Karpas-422 (cell line): ENCODE data around the gene CTH. TPM values are rescaled to one million over a fixed set of nuclear protein-coding genes. Genes with fewer than 3 reads are reported as not detected.
A peak's percentile ranks its signal among the peaks of the same experiment; 100 is the strongest.

Experiments used
- DNase-seq: peaks from one replicate; pipeline ENCODE4 v3.0.0-alpha.2; 2015
- H2AFZ ChIP-seq: fragments of 200-600 bp; sonication (generic); 2 replicates; pipeline ENCODE4 v1.6.1; 2014; ENCODE audit warnings: antibody characterized with exemption, low read length, mixed read lengths
- H3K27ac ChIP-seq: fragments of 200-600 bp; sonication (generic); 2 replicates; pipeline ENCODE4 v1.5.1; 2014; ENCODE audit warnings: mild to moderate bottlenecking, low read length, moderate library complexity
- H3K27me3 ChIP-seq: fragments of 200-600 bp; sonication (generic); 2 replicates; pipeline ENCODE4 v1.6.1; 2014; ENCODE audit warnings: low read length, mixed read lengths
- H3K36me3 ChIP-seq: fragments of 200-600 bp; sonication (generic); 2 replicates; pipeline ENCODE4 v1.6.1; 2014; ENCODE audit warnings: low read length, mixed read lengths; ENCODE audit not compliant: insufficient read depth
- H3K4me1 ChIP-seq: fragments of 200-600 bp; sonication (generic); 2 replicates; pipeline ENCODE4 v1.6.1; 2014; ENCODE audit warnings: mild to moderate bottlenecking, low read length, mixed read lengths
- H3K4me2 ChIP-seq: fragments of 200-600 bp; sonication (generic); 2 replicates; pipeline ENCODE4 v1.6.1; 2014; ENCODE audit warnings: low read length, low read depth, mild to moderate bottlenecking; ENCODE audit not compliant: poor library complexity, severe bottlenecking
- H3K4me3 ChIP-seq: fragments of 200-600 bp; sonication (generic); 2 replicates; pipeline ENCODE4 v1.5.1; 2014; ENCODE audit warnings: mild to moderate bottlenecking, antibody characterized with exemption, low read length, mixed read lengths
- H3K79me2 ChIP-seq: fragments of 200-600 bp; sonication (generic); 2 replicates; pipeline ENCODE4 v1.6.1; 2014; ENCODE audit warnings: mild to moderate bottlenecking, low read length, mixed read lengths
- H3K9ac ChIP-seq: fragments of 200-600 bp; sonication (generic); 2 replicates; pipeline ENCODE4 v1.6.0; 2014; ENCODE audit warnings: low read length
- H3K9me2 ChIP-seq: fragments of 200-600 bp; sonication (generic), shearing (Covaris generic); replicated peaks from 2 replicates; pipeline ENCODE4 v1.6.0; 2014; ENCODE audit warnings: mild to moderate bottlenecking, low read length, moderate library complexity; ENCODE audit not compliant: insufficient read depth
- H3K9me3 ChIP-seq: fragments of 300-700, 200-600 bp; sonication (generic); 2 replicates; pipeline ENCODE4 v1.6.1; 2014; ENCODE audit warnings: low read length, mixed read lengths
- H4K20me1 ChIP-seq: fragments of 200-600 bp; sonication (generic); 2 replicates; pipeline ENCODE4 v1.6.1; 2014; ENCODE audit warnings: mild to moderate bottlenecking, antibody characterized with exemption, low read length, low read depth; ENCODE audit not compliant: insufficient read depth
- small RNA-seq: library from RNA; depleted of rRNA; stranded (forward); fragments of <200 nt; gene quantifications from one replicate; pipeline ENCODE3, GENCODE V24; 2014
- total RNA-seq: library from RNA; depleted of rRNA; stranded (reverse); fragments of >200 nt; shearing (Covaris generic); gene quantifications from 2 replicates; pipeline ENCODE4 v1.2.3, GENCODE V29; 2014; ENCODE audit warnings: low replicate concordance; rRNA removed

CTH gene
- total RNA-seq, 1 experiment from 2014 or later: 63.3 TPM

GRCh38 chr1:70486676-70487458 is 75.8 kb downstream of the CTH start:
- H3K9me2 ChIP-seq: no peaks in the 10 kb centered on the region
- H3K79me2 ChIP-seq: no peaks in the 10 kb centered on the region
- H3K9ac ChIP-seq: no peak overlapping the region
- peaks cover 4% of the 10 kb centered on the region; the same call in 1 of the 2 replicates for H3K4me1 ChIP-seq
- no peak overlapping the region for H3K4me2 ChIP-seq
- DNase-seq: no peak
- H3K27ac ChIP-seq: no peak overlapping the region
- H3K36me3 ChIP-seq: no peaks in the 10 kb centered on the region
- H3K27me3 ChIP-seq: no peaks in the 10 kb centered on the region
- H3K9me3 ChIP-seq: no peaks in the 10 kb centered on the region; the same call in 1 of the 2 replicates
- no peak overlapping the region for H3K4me3 ChIP-seq
- peak overlapping the region; percentile 62; the same call in 1 of the 2 replicates for H2AFZ ChIP-seq
- H4K20me1 ChIP-seq: no peaks in the 10 kb centered on the region

- H3K4me1 ChIP-seq: peaks cover 5% of the 10 kb centered on the region; the same call in 1 of the 2 replicates
- no peak for DNase-seq
- no peaks in the 10 kb centered on the region for H3K9me2 ChIP-seq
- no peaks in the 10 kb centered on the region for H3K27me3 ChIP-seq
- H4K20me1 ChIP-seq: no peaks in the 10 kb centered on the region
- peak overlapping the region; percentile 62; the same call in 1 of the 2 replicates for H2AFZ ChIP-seq
- H3K27ac ChIP-seq: no peak overlapping the region
- no peaks in the 10 kb centered on the region; the same call in 1 of the 2 replicates for H3K9me3 ChIP-seq
- H3K4me3 ChIP-seq: no peak overlapping the region
- H3K79me2 ChIP-seq: no peaks in the 10 kb centered on the region
- H3K4me2 ChIP-seq: no peak overlapping the region
- no peaks in the 10 kb centered on the region for H3K36me3 ChIP-seq
- no peak overlapping the region for H3K9ac ChIP-seq
These were observed 76.4 kb downstream of the CTH start for GRCh38 chr1:70487459-70487815.

DNA sequence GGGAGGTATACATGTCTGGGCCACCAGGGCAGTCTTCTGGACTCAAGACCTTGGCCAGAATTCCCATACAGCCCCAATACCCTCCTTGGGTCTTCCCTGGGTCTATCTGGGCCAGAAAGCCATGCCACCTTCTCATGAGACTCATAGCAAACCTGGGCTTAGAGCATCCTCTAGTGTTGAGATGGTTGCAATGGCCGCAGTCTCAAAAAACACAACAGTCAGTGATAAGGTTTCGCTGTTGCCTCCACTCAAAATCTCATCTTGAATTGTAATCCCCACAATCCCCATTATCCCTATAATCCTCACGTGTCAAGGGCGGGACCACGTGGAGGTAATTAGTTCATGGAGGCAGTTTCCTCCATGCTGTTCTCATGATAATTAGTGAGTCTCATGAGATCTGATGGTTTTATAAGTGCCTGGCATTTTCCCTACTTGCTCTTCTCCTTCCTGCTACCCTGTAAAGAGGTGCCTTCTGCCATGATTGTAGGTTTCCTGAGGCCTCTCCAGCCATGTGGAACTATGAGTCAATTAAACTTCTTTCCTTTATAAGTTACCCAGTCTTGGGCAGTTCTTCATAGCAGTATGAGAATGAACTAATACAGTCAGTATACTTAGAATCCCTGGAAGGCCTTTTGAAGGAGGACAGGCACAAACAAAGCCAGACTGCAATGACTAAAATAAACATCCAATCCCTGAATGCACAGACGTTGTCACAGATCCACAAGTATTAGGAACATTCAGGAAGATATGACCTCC is 77.0 kb downstream of the CTH start:
- peak; percentile 85 for DNase-seq
- H3K36me3 ChIP-seq: no peaks in the 10 kb centered on the region
- H3K9me3 ChIP-seq: no peaks in the 10 kb centered on the region; the same call in 1 of the 2 replicates
- H2AFZ ChIP-seq: 0 out of 2 replicates have a peak overlapping the region, but pooled peaks have one; percentile 62
- H3K79me2 ChIP-seq: no peaks in the 10 kb centered on the region
- H3K27me3 ChIP-seq: no peaks in the 10 kb centered on the region
- H3K4me1 ChIP-seq: peaks cover 5% of the 10 kb centered on the region; the same call in 1 of the 2 replicates
- H3K4me3 ChIP-seq: no peak overlapping the region
- H3K27ac ChIP-seq: no peak overlapping the region
- no peaks in the 10 kb centered on the region for H3K9me2 ChIP-seq
- H3K4me2 ChIP-seq: no peak overlapping the region
- H4K20me1 ChIP-seq: no peaks in the 10 kb centered on the region
- no peak overlapping the region for H3K9ac ChIP-seq

Small RNA genes lying within 50 kb of the gene (small RNA-seq; reads per million reads assigned to genes)
- gene RF00017: not detected

Other genes starting within 250 kb of the CTH start
- 16.5 and 37.4 TPM in 2 replicates for gene LRRC40, start 205.7 kb upstream of the CTH start, total RNA-seq
- 209 and 327 TPM in 2 replicates for gene SRSF11, start 189.9 kb upstream of the CTH start, total RNA-seq
- 34.3 and 40.0 TPM in 2 replicates for gene ANKRD13C, start 56.5 kb upstream of the CTH start, total RNA-seq